Neural progenitor cell (in vitro differentiated cells): ENCODE measurements around the gene NSG2. TPM values are rescaled to one million over a fixed set of nuclear protein-coding genes. Genes with fewer than 3 reads are reported as not detected.
A peak's percentile ranks its signal among the peaks of the same experiment; 100 is the strongest.
"Not testable (repeated sequence)": the region's sequence is repeated elsewhere in the genome, so short reads cannot be mapped to it uniquely, and the experiment has no call there.

Source experiments
- DNase-seq: peaks from one replicate; pipeline ENCODE4 v3.0.0-alpha.2; 2016; ENCODE audit warnings: low spot score
- H2AFZ ChIP-seq: fragments of 200-600 bp; sonication (generic); replicated peaks from 2 replicates; pipeline ENCODE4 v1.6.1; 2016; ENCODE audit warnings: antibody characterized with exemption
- H3F3A ChIP-seq: fragments of 200-600 bp; sonication (generic); 2 replicates; pipeline ENCODE4 v1.6.1; 2016; ENCODE audit warnings: antibody characterized with exemption, low read depth
- H3K27ac ChIP-seq: fragments of 200-600 bp; sonication (generic); 2 replicates; pipeline ENCODE4 v1.5.1; 2016; ENCODE audit warnings: mild to moderate bottlenecking
- H3K27me3 ChIP-seq: fragments of 200-600 bp; sonication (generic); 2 replicates; pipeline ENCODE4 v1.6.1; 2016; ENCODE audit warnings: mild to moderate bottlenecking, moderate library complexity
- H3K36me3 ChIP-seq: fragments of 200-600 bp; sonication (generic); 2 replicates; pipeline ENCODE4 v1.5.1; 2016
- H3K4me1 ChIP-seq: fragments of 200-600 bp; sonication (generic); 2 replicates; pipeline ENCODE4 v1.6.1; 2016; ENCODE audit warnings: mixed run types
- H3K4me2 ChIP-seq: fragments of 200-600 bp; sonication (generic); 2 replicates; pipeline ENCODE4 v1.6.1; 2016
- H3K4me3 ChIP-seq: fragments of 200-600 bp; sonication (generic); 2 replicates; pipeline ENCODE4 v1.5.1; 2016
- H3K79me2 ChIP-seq: fragments of 200-600 bp; sonication (generic); 2 replicates; pipeline ENCODE4 v1.6.1; 2016; ENCODE audit warnings: low read depth
- H3K9ac ChIP-seq: fragments of 200-600 bp; sonication (generic); 2 replicates; pipeline ENCODE4 v1.6.1; 2016
- H3K9me3 ChIP-seq: fragments of 200-600 bp; sonication (generic); 2 replicates; pipeline ENCODE4 v1.5.1; 2016; ENCODE audit warnings: low read depth
- H4K20me1 ChIP-seq: fragments of 200-600 bp; sonication (generic); 2 replicates; pipeline ENCODE4 v1.6.1; 2016; ENCODE audit warnings: low read depth
- H3K27ac Mint-ChIP-seq: 3 replicates; pipeline ENCODE4 v1.8.0; 2021; ENCODE audit warnings: mixed read lengths
- H3K27me3 Mint-ChIP-seq: 2 replicates; pipeline ENCODE4 v1.8.0; 2022; ENCODE audit warnings: low read depth, mild to moderate bottlenecking, inconsistent platforms, moderate library complexity, mixed read lengths; ENCODE audit not compliant: insufficient read depth
- H3K36me3 Mint-ChIP-seq: 3 replicates; pipeline ENCODE4 v1.8.0; 2021; ENCODE audit warnings: mixed read lengths
- H3K4me1 Mint-ChIP-seq: 3 replicates; pipeline ENCODE4 v1.8.0; 2021; ENCODE audit warnings: mixed read lengths
- H3K4me3 Mint-ChIP-seq: 3 replicates; pipeline ENCODE4 v1.8.0; 2021; ENCODE audit warnings: mild to moderate bottlenecking, moderate library complexity, mixed read lengths
- H3K9me3 Mint-ChIP-seq: 3 replicates; pipeline ENCODE4 v1.8.0; 2020; ENCODE audit warnings: mixed read lengths
- CTCF ChIP-seq: fragments of 200-600 bp; sonication (generic); IDR thresholded peaks from 2 replicates; pipeline ENCODE4 v1.5.1; 2017; ENCODE audit warnings: antibody characterized with exemption, mild to moderate bottlenecking
- EZH2 ChIP-seq: fragments of 200-600 bp; sonication (generic); IDR thresholded peaks from 2 replicates; pipeline ENCODE4 v1.6.1; 2017; ENCODE audit warnings: antibody characterized with exemption, mild to moderate bottlenecking, moderate library complexity
- EZH2phosphoT487 ChIP-seq: fragments of 200-600 bp; sonication (generic); IDR thresholded peaks from 2 replicates; pipeline ENCODE4 v1.6.1; 2017; ENCODE audit warnings: antibody characterized with exemption
- total RNA-seq: library from RNA; depleted of rRNA; stranded (reverse); fragments of >200 nt; gene quantifications from 2 replicates; pipeline ENCODE4 v1.2.3, GENCODE V29; 2015; ENCODE audit warnings: low replicate concordance

The NSG2 gene
- total RNA-seq, 1 donor from 2014 or later: 0.11 TPM

- no peak overlapping the region for H3K9ac ChIP-seq
- H3K27ac ChIP-seq: no peak overlapping the region
- no peaks in the 10 kb centered on the region for H3K36me3 ChIP-seq
- TF ChIP-seq EZH2phosphoT487: no peak
- no peak for TF ChIP-seq EZH2
- TF ChIP-seq CTCF: no peak
- DNase-seq: no peak
- H3K27me3 ChIP-seq: no peaks in the 10 kb centered on the region
- no peaks in the 10 kb centered on the region for H3F3A ChIP-seq
- H3K4me1 ChIP-seq: peaks cover 2% of the 10 kb centered on the region
- H2AFZ ChIP-seq: no peak overlapping the region
- Mint-ChIP-seq H3K4me1 (peaks cover 28% of the 10 kb centered on the region), H3K9me3 (no peaks in the 10 kb centered on the region), H3K4me3 (no peak overlapping the region), H3K27ac (peak overlapping the region; percentile 57), H3K27me3 (peaks cover 26% of the 10 kb centered on the region), H3K36me3 (no peaks in the 10 kb centered on the region)
- H3K4me3 ChIP-seq: no peak overlapping the region
- H3K4me2 ChIP-seq: no peak overlapping the region
- H3K79me2 ChIP-seq: no peaks in the 10 kb centered on the region
- no peaks in the 10 kb centered on the region for H4K20me1 ChIP-seq
- no peaks in the 10 kb centered on the region for H3K9me3 ChIP-seq
Measured at GRCh38 chr5:174145091-174145490, 99.6 kb downstream of the NSG2 start.

- no peaks in the 10 kb centered on the region for H3K9me3 Mint-ChIP-seq
- Histone ChIP-seq H3K27ac (no peak overlapping the region), H3K79me2 (no peaks in the 10 kb centered on the region), H3F3A (no peaks in the 10 kb centered on the region), H3K4me2 (no peak overlapping the region), H4K20me1 (no peaks in the 10 kb centered on the region), H3K36me3 (no peaks in the 10 kb centered on the region), H3K4me1 (peaks cover 5% of the 10 kb centered on the region), H2AFZ (no peak overlapping the region), H3K4me3 (no peak overlapping the region), H3K27me3 (no peaks in the 10 kb centered on the region), H3K9ac (no peak overlapping the region), H3K9me3 (no peaks in the 10 kb centered on the region)
- H3K27ac Mint-ChIP-seq: no peak overlapping the region
- peaks cover 24% of the 10 kb centered on the region for H3K27me3 Mint-ChIP-seq
- peaks cover 26% of the 10 kb centered on the region for H3K4me1 Mint-ChIP-seq
- TF ChIP-seq EZH2phosphoT487 (no peak), CTCF (no peak), EZH2 (no peak)
- H3K4me3 Mint-ChIP-seq: no peak overlapping the region
- H3K36me3 Mint-ChIP-seq: no peaks in the 10 kb centered on the region
- DNase-seq: peak; percentile 65
Measured at GRCh38 chr5:174145821-174146220, 100.3 kb downstream of the NSG2 start.

- H3K27ac Mint-ChIP-seq: peak overlapping the region; percentile 27
- TF ChIP-seq EZH2phosphoT487 (no peak), EZH2 (no peak), CTCF (no peak)
- H3K9ac ChIP-seq: no peak overlapping the region
- H3K9me3 Mint-ChIP-seq: no peaks in the 10 kb centered on the region
- no peaks in the 10 kb centered on the region for H4K20me1 ChIP-seq
- H3K4me3 Mint-ChIP-seq: no peak overlapping the region
- no peaks in the 10 kb centered on the region for H3K27me3 ChIP-seq
- no peak overlapping the region for H3K4me2 ChIP-seq
- H3K4me1 Mint-ChIP-seq: peaks cover 22% of the 10 kb centered on the region
- H3F3A ChIP-seq: no peaks in the 10 kb centered on the region
- no peak for DNase-seq
- H3K4me1 ChIP-seq: peaks cover 5% of the 10 kb centered on the region
- no peaks in the 10 kb centered on the region for H3K36me3 ChIP-seq
- H3K4me3 ChIP-seq: no peak overlapping the region
- H3K36me3 Mint-ChIP-seq: no peaks in the 10 kb centered on the region
- H2AFZ ChIP-seq: no peak overlapping the region
- H3K9me3 ChIP-seq: no peaks in the 10 kb centered on the region
- no peak overlapping the region for H3K27ac ChIP-seq
- H3K79me2 ChIP-seq: no peaks in the 10 kb centered on the region
- H3K27me3 Mint-ChIP-seq: peaks cover 20% of the 10 kb centered on the region
Measured at GRCh38 chr5:174146556-174146955, 101.0 kb downstream of the NSG2 start.

GRCh38 chr5:174147012-174147411 is 101.5 kb downstream of the NSG2 start:
- DNase-seq, H4K20me1 ChIP-seq, H3K36me3 Mint-ChIP-seq, H3K36me3 ChIP-seq, H3K4me3 Mint-ChIP-seq, H3K4me3 ChIP-seq, H2AFZ ChIP-seq, H3F3A ChIP-seq, H3K9me3 ChIP-seq, H3K9me3 Mint-ChIP-seq, H3K27ac Mint-ChIP-seq, H3K79me2 ChIP-seq, H3K9ac ChIP-seq, H3K27me3 ChIP-seq, H3K27ac ChIP-seq, H3K4me1 ChIP-seq, H3K4me2 ChIP-seq: not testable (repeated sequence)
- Mint-ChIP-seq H3K4me1 (peaks cover 22% of the 10 kb centered on the region), H3K27me3 (peaks cover 20% of the 10 kb centered on the region)
